HepG2 (cell line): ENCODE results near the gene NLRC4. TPM values are rescaled to one million over a fixed set of nuclear protein-coding genes. Genes with fewer than 3 reads are reported as not detected.

Source experiments
- ATF3 ChIP-seq: sonication (generic); formaldehyde crosslinking; IDR thresholded peaks from 2 replicates; pipeline ENCODE4 v1.4.0; 2020; ENCODE audit warnings: missing genetic modification reagents
- CREM ChIP-seq, 2 experiments: sonication (generic) in 1 of 2; formaldehyde crosslinking in 1 of 2; IDR thresholded peaks; 2 replicates each; pipeline versions ENCODE4 v1.4.0 to v1.6.1; 2016 to 2020; ENCODE audit warnings: antibody characterized with exemption in 1 of 2, mild to moderate bottlenecking in 1 of 2, missing genetic modification reagents in 1 of 2
- ESRRA ChIP-seq: sonication (generic); formaldehyde crosslinking; IDR thresholded peaks from 2 replicates; pipeline ENCODE4 v1.5.1; 2020; ENCODE audit warnings: mild to moderate bottlenecking, low read depth, missing genetic modification reagents
- NFATC3 ChIP-seq: sonication (generic); formaldehyde crosslinking; IDR thresholded peaks from 2 replicates; pipeline ENCODE4 v1.5.1; 2020; ENCODE audit warnings: mild to moderate bottlenecking, missing genetic modification reagents
- SOX5 ChIP-seq: IDR thresholded peaks from 2 replicates; pipeline ENCODE4 v1.6.1; 2016; ENCODE audit warnings: borderline replicate concordance
- SRSF9 ChIP-seq: fragments of 200-400 bp; formaldehyde crosslinking; IDR thresholded peaks from 2 replicates; pipeline ENCODE4 v1.6.1; 2018; ENCODE audit warnings: borderline replicate concordance, mild to moderate bottlenecking, low read depth, low read length; ENCODE audit not compliant: insufficient read depth, poor library complexity, severe bottlenecking
- TEAD2 ChIP-seq: sonication (generic); formaldehyde crosslinking; IDR thresholded peaks from 2 replicates; pipeline ENCODE4 v1.9.0; 2021; ENCODE audit warnings: missing genetic modification reagents
- ZKSCAN5 ChIP-seq: sonication (generic); formaldehyde crosslinking; IDR thresholded peaks from 2 replicates; pipeline ENCODE4 v1.5.1; 2020; ENCODE audit warnings: mild to moderate bottlenecking, missing genetic modification reagents
- ZNF160 ChIP-seq: sonication (generic); formaldehyde crosslinking; IDR thresholded peaks from 2 replicates; pipeline ENCODE4 v1.8.0; 2022; ENCODE audit warnings: mild to moderate bottlenecking, inconsistent platforms, missing genetic modification reagents
- ZNF256 ChIP-seq: sonication (generic); formaldehyde crosslinking; conservative IDR thresholded peaks from 2 replicates; pipeline ENCODE4 v1.4.0; 2020; ENCODE audit warnings: missing genetic modification reagents
- ZNF318 ChIP-seq: sonication (generic); formaldehyde crosslinking; IDR thresholded peaks from 2 replicates; pipeline ENCODE4 v1.4.0; 2020; ENCODE audit warnings: mild to moderate bottlenecking, missing genetic modification reagents
- ZNF451 ChIP-seq: sonication (generic); formaldehyde crosslinking; IDR thresholded peaks from 2 replicates; pipeline ENCODE4 v1.5.0; 2020; ENCODE audit warnings: mild to moderate bottlenecking, missing genetic modification reagents
- ZNF552 ChIP-seq: sonication (generic); formaldehyde crosslinking; IDR thresholded peaks from 2 replicates; pipeline ENCODE4 v1.9.0; 2022; ENCODE audit warnings: missing genetic modification reagents, mild to moderate bottlenecking, borderline replicate concordance
- ZNF780A ChIP-seq: sonication (generic); formaldehyde crosslinking; IDR thresholded peaks from 2 replicates; pipeline ENCODE4 v1.8.0; 2022; ENCODE audit warnings: mild to moderate bottlenecking, missing genetic modification reagents, moderate library complexity
- polyA plus RNA-seq, 8 experiments: library from polyadenylated mRNA; depleted of rRNA in 3 of 8; stranded (reverse) in 7 of 8; unstranded in 1 of 8; fragments of >200 nt; fragmentation: Illumina TruSeq in 4 of 8; extraction: Trizol in 4 of 8; gene quantifications; 2 replicates each; pipeline versions ENCODE4 v1.2.1 to v1.2.3, GENCODE V29; 2011 to 2016; ENCODE audit warnings: low read depth in 4 of 8, missing spikeins in 1 of 8, mixed read lengths in 1 of 8; ENCODE audit not compliant: insufficient read depth in 1 of 8
- total RNA-seq, 5 experiments: library from RNA; depleted of rRNA; stranded (reverse); fragments of >200 nt; fragmentation: Illumina TruSeq; extraction: Trizol; gene quantifications; 2 replicates each; pipeline ENCODE4 v1.2.3, GENCODE V29; 2016; ENCODE audit warnings: low read depth in 1 of 5
- TF ChIP-seq, protein P1 (sequence below): sonication (generic); formaldehyde crosslinking; conservative IDR thresholded peaks from 2 replicates; pipeline ENCODE4 v1.4.0; 2020; ENCODE audit warnings: mild to moderate bottlenecking, missing genetic modification reagents, moderate library complexity

Gene NLRC4
- total and polyA plus RNA-seq, 2 of the 13 experiments (the other 11 are each of a cell fraction or from before 2014, with no cell fraction given), result 0.15 to 0.29 TPM

DNA sequence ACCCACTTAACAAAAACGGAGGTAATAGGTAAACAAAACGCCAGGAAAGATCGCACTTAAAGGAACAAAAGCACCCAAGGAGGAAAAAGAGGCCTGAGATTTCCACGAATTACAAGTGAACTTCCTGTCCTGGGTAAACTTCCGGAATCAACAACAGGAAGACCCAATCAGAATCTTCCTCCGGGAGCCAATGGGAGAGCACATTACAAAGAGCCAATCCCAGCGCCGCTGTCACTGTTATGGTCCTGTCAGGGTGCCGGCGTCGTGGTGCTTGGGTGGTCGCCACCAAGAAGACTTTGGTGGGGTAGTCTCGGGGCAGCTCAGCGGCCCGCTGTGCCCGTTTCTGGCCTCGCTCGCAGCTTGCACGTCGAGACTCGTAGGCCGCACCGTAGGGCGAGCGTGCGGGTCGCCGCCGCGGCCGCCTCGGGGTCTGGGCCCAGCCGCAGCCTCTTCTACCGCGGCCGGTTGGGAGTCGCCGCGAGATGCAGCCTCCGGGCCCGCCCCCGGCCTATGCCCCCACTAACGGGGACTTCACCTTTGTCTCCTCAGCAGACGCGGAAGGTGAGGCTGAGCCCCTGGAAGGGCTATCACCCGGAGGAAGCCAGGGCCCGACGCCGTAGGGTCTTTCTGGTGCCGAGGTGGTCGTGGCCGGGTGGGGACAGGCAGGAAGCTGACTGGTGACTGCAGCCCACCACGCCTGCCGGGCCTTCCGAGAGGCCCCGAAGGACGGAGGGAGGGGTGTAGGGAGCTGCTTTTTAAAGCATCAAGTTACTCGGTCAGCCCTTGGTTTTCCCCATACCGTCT is 13.2 kb upstream of the NLRC4 start, which contains the start of gene YIPF4 (continued):
- peak; percentile 58; the same call in 1 of the 2 replicates for TF ChIP-seq ZNF318
- no peak; the same call in 1 of the 2 replicates for TF ChIP-seq ATF3
- no peak for TF ChIP-seq SRSF9
- TF ChIP-seq ZNF451 (CRISPR knock-in tag), result no peak
- TF ChIP-seq NFATC3 (CRISPR knock-in tag), result no peak
- TF ChIP-seq ZNF256, result peak; percentile 93
- no peak for TF ChIP-seq ESRRA
- TF ChIP-seq SOX5 (CRISPR knock-in tag), result peak; percentile 53
- TF ChIP-seq ZNF780A (CRISPR knock-in tag), result no peak
- no peak for TF ChIP-seq TEAD2 (CRISPR knock-in tag)
- TF ChIP-seq CREM (IDR thresholded peaks at IDR 0.05), result peak; percentile 74
- TF ChIP-seq CREM (CRISPR knock-in tag; IDR thresholded peaks at IDR 0.05), result 0 out of 2 replicates have a peak, but pooled peaks have one; percentile 14
- TF ChIP-seq ZKSCAN5 (CRISPR knock-in tag), result no peak
- no peak for TF ChIP-seq ZNF552 (CRISPR knock-in tag)
- TF ChIP-seq, protein P1, sequence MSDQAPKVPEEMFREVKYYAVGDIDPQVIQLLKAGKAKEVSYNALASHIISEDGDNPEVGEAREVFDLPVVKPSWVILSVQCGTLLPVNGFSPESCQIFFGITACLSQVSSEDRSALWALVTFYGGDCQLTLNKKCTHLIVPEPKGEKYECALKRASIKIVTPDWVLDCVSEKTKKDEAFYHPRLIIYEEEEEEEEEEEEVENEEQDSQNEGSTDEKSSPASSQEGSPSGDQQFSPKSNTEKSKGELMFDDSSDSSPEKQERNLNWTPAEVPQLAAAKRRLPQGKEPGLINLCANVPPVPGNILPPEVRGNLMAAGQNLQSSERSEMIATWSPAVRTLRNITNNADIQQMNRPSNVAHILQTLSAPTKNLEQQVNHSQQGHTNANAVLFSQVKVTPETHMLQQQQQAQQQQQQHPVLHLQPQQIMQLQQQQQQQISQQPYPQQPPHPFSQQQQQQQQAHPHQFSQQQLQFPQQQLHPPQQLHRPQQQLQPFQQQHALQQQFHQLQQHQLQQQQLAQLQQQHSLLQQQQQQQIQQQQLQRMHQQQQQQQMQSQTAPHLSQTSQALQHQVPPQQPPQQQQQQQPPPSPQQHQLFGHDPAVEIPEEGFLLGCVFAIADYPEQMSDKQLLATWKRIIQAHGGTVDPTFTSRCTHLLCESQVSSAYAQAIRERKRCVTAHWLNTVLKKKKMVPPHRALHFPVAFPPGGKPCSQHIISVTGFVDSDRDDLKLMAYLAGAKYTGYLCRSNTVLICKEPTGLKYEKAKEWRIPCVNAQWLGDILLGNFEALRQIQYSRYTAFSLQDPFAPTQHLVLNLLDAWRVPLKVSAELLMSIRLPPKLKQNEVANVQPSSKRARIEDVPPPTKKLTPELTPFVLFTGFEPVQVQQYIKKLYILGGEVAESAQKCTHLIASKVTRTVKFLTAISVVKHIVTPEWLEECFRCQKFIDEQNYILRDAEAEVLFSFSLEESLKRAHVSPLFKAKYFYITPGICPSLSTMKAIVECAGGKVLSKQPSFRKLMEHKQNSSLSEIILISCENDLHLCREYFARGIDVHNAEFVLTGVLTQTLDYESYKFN (CRISPR knock-in tag), result no peak; the same call in 1 of the 2 replicates
- peak; percentile 72 for TF ChIP-seq ZNF160 (CRISPR knock-in tag)
